Stimulated activated CD4-positive, alpha-beta T cell treated with anti-CD3 and anti-CD28 coated beads, Interleukin-1b, Interleukin-23, amount 100 ng/mL, for 24 hours (primary cell): ENCODE measurements around the gene RPP21.

Experiments used
- DNase-seq, 4 experiments: peaks; one replicate each; pipeline ENCODE4 v3.0.0-alpha.2; 2020; ENCODE audit warnings: low read depth in 4 of 4, low spot score in 1 of 4

Gene RPP21

DNA sequence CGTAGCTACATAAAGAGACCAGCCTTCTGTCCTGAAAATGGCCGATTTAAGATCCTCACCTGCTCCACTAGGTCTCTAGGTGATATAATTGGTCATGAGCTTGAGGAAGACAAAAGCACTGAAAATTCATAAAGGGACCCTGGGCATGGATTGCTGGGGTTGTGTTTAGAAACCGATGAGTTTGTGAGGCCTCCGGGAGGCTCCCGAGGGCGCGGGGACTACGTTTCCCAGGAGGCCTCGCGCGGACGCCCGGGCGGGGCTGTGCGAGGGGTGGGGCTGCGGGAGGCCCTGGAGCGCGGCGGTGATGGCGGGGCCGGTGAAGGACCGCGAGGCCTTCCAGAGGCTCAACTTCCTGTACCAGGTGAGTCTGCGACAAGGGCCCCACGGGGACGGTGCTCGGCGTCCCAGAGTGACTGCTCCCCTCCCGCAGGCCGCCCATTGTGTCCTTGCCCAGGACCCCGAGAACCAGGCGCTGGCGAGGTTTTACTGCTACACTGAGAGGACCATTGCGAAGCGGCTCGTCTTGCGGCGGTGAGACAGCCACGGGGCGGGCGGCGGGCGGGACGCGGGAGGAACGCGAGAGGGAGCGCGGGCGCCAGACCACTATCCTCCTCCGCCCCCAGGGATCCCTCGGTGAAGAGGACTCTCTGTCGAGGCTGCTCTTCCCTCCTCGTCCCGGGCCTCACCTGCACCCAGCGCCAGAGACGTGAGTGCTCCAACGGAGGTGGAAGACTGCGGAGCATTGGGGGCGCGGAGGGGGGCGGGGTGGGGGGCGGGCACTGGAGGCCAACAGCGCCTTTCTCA lies at the start of gene RPP21:
TSS of gene RPP21 (plus strand) at position 289 of the 804 bp plus-strand sequence. CDS start at position 305, 16 bp downstream.
- DNase-seq: peak; percentile 61 to 85 (median 76)

DNA sequence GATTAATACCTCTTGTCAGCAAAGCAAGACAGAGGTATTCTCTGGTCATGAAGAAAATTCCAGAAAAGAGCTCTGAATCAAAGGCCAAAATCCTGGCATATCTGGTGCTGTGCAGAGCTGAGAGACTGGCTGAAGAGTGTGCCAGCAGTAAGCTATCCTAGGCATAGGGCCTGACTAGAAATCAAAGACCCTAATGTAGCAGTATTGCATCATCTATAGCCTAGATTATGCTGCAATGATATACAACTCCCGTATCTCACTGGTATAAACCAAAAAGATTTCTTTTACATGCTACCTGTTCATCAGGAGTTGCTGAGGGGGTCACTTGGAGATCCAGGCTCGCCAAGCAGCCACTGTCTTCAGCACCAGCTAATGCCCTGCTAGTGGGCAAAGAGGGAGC lies 49.1 kb upstream of the RPP21 start:
- DNase-seq: no peak

GRCh38 chr6:30304002-30304401 lies 41.0 kb upstream of the RPP21 start:
- no peak for DNase-seq

DNA sequence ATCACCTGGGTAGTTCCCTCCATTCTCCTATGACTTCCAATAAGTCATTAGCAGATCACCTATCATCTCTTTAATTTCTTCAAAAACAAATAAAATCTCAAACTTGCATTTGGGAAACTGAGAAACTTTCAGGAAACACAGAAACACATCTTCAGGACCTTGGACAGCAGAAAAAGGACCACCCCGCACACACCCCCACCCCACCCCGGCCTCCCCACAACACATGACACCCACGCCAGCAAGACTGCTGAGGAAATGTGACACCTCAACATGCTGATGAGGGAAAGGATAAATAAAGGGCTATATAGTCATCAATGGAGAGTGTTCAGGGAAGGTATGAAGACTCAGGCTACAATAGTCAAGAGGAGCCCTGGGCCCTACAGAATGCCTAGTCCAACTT lies 33.9 kb upstream of the RPP21 start:
- DNase-seq: no peak

DNA sequence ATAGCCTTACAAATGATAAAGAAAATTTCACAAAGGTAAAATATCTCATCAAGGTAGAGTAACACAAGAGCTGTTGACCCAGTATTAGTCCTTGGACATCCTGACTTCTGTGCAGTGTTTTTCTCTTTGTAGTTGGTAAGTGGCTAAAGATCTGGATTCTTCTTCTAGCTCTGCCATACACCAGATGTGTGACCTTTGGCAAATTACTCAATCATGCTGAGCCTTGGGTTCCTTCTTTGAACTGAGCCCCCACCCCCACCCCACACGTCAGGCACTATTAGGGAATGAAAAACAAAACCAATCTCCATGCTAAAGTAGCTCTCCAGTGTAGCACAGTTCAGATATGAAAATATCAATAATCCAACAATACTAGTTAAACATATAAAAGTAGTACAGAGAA lies 33.3 kb upstream of the RPP21 start:
- DNase-seq: no peak

GRCh38 chr6:30312266-30312665 lies 32.7 kb upstream of the RPP21 start:
- no peak for DNase-seq

DNA sequence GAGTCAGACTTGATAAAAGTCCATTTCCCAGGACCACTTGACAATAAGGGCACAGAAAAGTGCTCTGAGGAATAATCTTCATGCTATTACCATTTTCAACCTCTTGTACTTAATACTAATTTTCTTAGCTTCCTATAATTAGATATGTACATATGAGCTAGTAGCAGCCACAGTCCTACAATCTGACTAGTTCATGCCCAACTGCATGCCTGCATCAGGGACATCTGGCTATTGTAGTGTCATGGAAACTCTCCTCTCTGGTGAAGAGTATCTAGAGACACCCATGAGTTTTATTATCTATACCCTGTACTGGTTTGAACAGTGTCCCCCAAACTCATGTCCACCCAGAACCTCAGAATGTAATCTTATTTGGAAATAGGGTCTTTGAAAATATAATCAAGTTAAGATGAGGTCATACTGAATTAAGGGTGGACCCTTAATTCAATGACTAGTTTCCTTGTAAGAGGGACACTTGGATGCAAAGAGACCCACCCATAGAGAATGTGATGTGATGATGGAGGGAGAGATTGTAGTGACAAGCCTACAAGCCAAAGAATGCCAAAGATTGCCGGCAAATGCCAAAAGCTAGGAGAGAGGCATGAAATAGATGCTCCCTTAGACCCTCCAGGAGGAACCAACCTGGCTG lies 32.2 kb upstream of the RPP21 start:
- DNase-seq: no peak

- DNase-seq: no peak
These were observed 29.8 kb upstream of the RPP21 start for GRCh38 chr6:30315156-30315555.

GRCh38 chr6:30317913-30318589 lies 26.9 kb upstream of the RPP21 start:
- DNase-seq: no peak

- DNase-seq: no peak
These were observed 25.7 kb upstream of the RPP21 start for GRCh38 chr6:30319146-30319835.

GRCh38 chr6:30321692-30322388 lies 23.1 kb upstream of the RPP21 start:
- no peak for DNase-seq

GRCh38 chr6:30322527-30323501 lies 22.1 kb upstream of the RPP21 start:
- DNase-seq: peak in 1 of 4 experiments; percentile 4

DNA sequence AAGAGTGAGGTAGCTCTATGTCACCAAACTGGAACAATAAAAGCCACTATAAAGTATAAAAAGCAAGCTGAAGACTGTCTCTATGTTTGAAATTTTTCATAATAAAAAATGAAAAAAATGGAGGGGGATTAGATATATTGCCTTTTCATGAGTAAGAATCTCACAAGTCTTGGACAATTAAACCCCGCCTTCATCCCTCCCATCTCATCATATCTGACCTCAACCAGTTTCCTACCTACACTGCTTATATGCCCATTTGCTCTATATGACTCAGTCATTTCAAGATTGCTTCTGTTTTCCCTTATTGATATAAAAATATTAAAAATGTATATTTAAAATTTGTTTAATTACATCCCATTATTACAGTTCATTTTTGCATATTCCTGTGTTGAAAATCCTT lies 21.1 kb upstream of the RPP21 start:
- no peak for DNase-seq

GRCh38 chr6:30325150-30325872 lies 19.6 kb upstream of the RPP21 start:
- DNase-seq: peak in 2 of 4 experiments; percentile 74 to 86

GRCh38 chr6:30325873-30326525 lies 19.0 kb upstream of the RPP21 start:
- DNase-seq: peak; percentile 46 to 77 (median 61)

DNA sequence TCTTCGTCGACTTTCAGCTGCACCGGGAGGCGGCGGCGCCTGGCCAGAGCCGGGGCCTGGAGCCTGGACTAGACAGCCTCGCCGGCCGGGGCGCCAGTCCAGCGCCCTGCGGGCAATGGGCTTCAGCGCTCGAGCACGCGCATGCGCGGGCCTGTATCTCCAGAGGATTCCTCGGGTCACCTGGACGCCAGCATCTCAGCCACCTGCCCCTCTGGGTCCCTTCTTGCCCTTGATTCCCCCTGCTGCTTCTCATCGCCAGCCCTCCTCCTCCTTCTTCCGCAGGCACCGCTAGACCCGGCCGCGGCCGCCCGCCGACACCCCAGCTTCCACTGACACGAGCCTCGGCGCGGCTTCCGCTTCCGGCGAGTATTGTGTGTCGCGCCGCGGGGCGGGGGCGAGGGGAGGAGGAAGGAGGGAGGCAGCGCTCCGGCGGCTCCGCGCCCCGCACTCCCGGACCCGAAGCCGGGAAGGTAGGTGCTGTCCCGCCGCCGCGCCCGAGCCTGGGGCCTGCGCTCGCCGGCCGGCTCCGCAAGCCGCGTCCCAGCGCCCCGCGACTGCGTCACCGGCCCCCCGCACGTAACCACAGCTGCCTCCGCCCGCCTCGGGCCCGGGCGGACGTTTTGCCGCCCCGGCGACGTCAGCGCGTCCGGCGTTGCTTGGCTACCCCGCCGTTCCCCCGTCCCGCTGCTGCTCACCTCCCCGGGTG lies 18.3 kb upstream of the RPP21 start, which contains the start of gene TRIM39:
TSS of gene TRIM39 (plus strand) at position 402 of the 706 bp plus-strand sequence. CDS start 2,391 bp downstream, outside the sequence.
- DNase-seq: peak; percentile 67 to 81 (median 78)

DNA sequence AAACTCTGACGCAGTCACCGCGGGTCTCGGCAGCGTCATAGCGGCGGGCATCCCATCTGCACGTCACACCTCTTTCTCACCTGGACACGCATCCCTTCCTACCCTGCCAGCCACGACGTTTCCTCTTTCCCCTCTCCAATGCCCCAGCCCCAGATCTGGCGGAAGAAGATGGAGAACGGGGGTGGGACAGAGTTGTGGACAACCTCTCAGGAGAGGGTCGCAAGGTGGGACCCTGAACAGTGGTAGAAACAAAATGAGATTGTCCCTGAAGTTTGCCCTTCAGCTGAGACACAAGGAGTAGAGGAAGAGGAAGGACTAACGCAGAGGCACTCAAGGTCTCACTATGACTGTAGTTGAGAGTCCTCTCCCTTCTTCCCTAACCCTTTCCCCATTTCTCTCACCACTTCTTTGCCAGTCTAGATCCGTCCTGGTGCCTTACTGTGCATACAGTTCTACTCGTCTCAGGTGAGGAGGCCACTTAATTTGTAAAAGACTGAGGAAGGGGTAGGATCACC lies 17.7 kb upstream of the RPP21 start:
- no peak for DNase-seq
